Nephron progenitor cell (in vitro differentiated cells): ENCODE results near the gene AMPD1.

ENCODE experiments used
- DNase-seq: peaks from one replicate; pipeline ENCODE4 v3.0.0; 2021
- H3K27ac Mint-ChIP-seq: 2 replicates; pipeline ENCODE4 v1.8.0; 2021; ENCODE audit warnings: mild to moderate bottlenecking, moderate library complexity, mixed read lengths
- H3K27me3 Mint-ChIP-seq: 2 replicates; pipeline ENCODE4 v1.8.0; 2021; ENCODE audit warnings: mild to moderate bottlenecking, low read depth, mixed read lengths; ENCODE audit not compliant: poor library complexity
- H3K36me3 Mint-ChIP-seq: 2 replicates; pipeline ENCODE4 v1.8.0; 2021; ENCODE audit warnings: low read depth, mixed read lengths
- H3K4me1 Mint-ChIP-seq: 2 replicates; pipeline ENCODE4 v1.8.0; 2021; ENCODE audit warnings: mixed read lengths
- H3K4me3 Mint-ChIP-seq: 2 replicates; pipeline ENCODE4 v1.8.0; 2021; ENCODE audit warnings: mild to moderate bottlenecking, moderate library complexity, mixed read lengths
- H3K9me3 Mint-ChIP-seq: 2 replicates; pipeline ENCODE4 v1.8.0; 2021; ENCODE audit warnings: mild to moderate bottlenecking, moderate library complexity, mixed read lengths
- CTCF ChIP-seq: fragments of 200-600 bp; sonication (generic); IDR thresholded peaks from 2 replicates; pipeline ENCODE4 v1.5.0; 2021; ENCODE audit warnings: antibody characterized with exemption

The AMPD1 gene

GRCh38 chr1:114695430-114696058, at the start of gene AMPD1:
Gene AMPD1, minus strand, starts transcription at chr1:114695546. Its CDS starts 75 bp downstream, at chr1:114695471.
- Mint-ChIP-seq H3K27ac (no peak within 1 kb of the TSS), H3K36me3 (no peaks in the 10 kb centered on the region), H3K4me3 (no peak within 1 kb of the TSS), H3K27me3 (peaks cover 17% of the 10 kb centered on the region), H3K9me3 (no peaks in the 10 kb centered on the region), H3K4me1 (no peaks in the 10 kb centered on the region)
- DNase-seq, result no peak
- TF ChIP-seq CTCF, result no peak

- H3K9me3 Mint-ChIP-seq, result no peaks in the 10 kb centered on the region
- H3K27ac Mint-ChIP-seq, result no peak overlapping the region
- DNase-seq, result no peak
- peaks cover 82% of the 10 kb centered on the region for H3K36me3 Mint-ChIP-seq
- no peak for TF ChIP-seq CTCF
- no peaks in the 10 kb centered on the region for H3K4me1 Mint-ChIP-seq
- H3K27me3 Mint-ChIP-seq, result no peaks in the 10 kb centered on the region
- no peak overlapping the region for H3K4me3 Mint-ChIP-seq
These were observed 46.8 kb upstream of the AMPD1 start for GRCh38 chr1:114741963-114742746.

- no peaks in the 10 kb centered on the region for H3K27me3 Mint-ChIP-seq
- no peak for TF ChIP-seq CTCF
- peaks cover 82% of the 10 kb centered on the region for H3K36me3 Mint-ChIP-seq
- no peaks in the 10 kb centered on the region for H3K9me3 Mint-ChIP-seq
- no peak overlapping the region for H3K4me3 Mint-ChIP-seq
- no peak for DNase-seq
- no peak overlapping the region for H3K27ac Mint-ChIP-seq
- H3K4me1 Mint-ChIP-seq, result no peaks in the 10 kb centered on the region
These were observed 45.0 kb upstream of the AMPD1 start for GRCh38 chr1:114740331-114740730.

GRCh38 chr1:114737314-114737849, 42.0 kb upstream of the AMPD1 start:
- no peaks in the 10 kb centered on the region for H3K9me3 Mint-ChIP-seq
- peaks cover 78% of the 10 kb centered on the region for H3K36me3 Mint-ChIP-seq
- no peak for DNase-seq
- no peak for TF ChIP-seq CTCF
- no peak overlapping the region for H3K4me3 Mint-ChIP-seq
- H3K4me1 Mint-ChIP-seq, result no peaks in the 10 kb centered on the region
- H3K27me3 Mint-ChIP-seq, result no peaks in the 10 kb centered on the region
- H3K27ac Mint-ChIP-seq, result peak overlapping the region; percentile 52

- H3K9me3 Mint-ChIP-seq, result no peaks in the 10 kb centered on the region
- no peak overlapping the region for H3K27ac Mint-ChIP-seq
- H3K36me3 Mint-ChIP-seq, result peaks cover 78% of the 10 kb centered on the region
- H3K4me3 Mint-ChIP-seq, result no peak overlapping the region
- TF ChIP-seq CTCF, result no peak
- H3K27me3 Mint-ChIP-seq, result no peaks in the 10 kb centered on the region
- H3K4me1 Mint-ChIP-seq, result no peaks in the 10 kb centered on the region
- no peak for DNase-seq
These were observed 40.1 kb upstream of the AMPD1 start for GRCh38 chr1:114735479-114735878.
